ENCODE measurements around the gene IFT74. TPM values are rescaled to one million over a fixed set of nuclear protein-coding genes. Genes with fewer than 3 reads are reported as not detected.

IFT74 gene
- total and polyA plus RNA-seq, 9 of the 15 experiments (the other 6 are each of a cell fraction or from before 2014, with no cell fraction given): 6.1 to 13.2 (median 9.3) TPM

- TF ChIP-seq ZNF24 (IDR thresholded peaks at IDR 0.05) (no peak), TAF15 (IDR thresholded peaks at IDR 0.05; ENCODE audit: low read depth, low read length) (no peak), ZBTB40 (IDR thresholded peaks at IDR 0.05) (no peak), ZBTB40 (CRISPR knock-in tag; IDR thresholded peaks at IDR 0.05) (no peak), ZFP36 (IDR thresholded peaks at IDR 0.05; ENCODE audit: low read depth, low read length, partially characterized antibody) (no peak), HMG20B (CRISPR knock-in tag; IDR thresholded peaks at IDR 0.05) (no peak), ZNF318 (IDR thresholded peaks at IDR 0.05; ENCODE audit: borderline replicate concordance in 1 of 2, low read depth in 1 of 2) (no peak), MLX (CRISPR knock-in tag; conservative IDR thresholded peaks at IDR 0.05) (no peak), ZNF232 (CRISPR knock-in tag; IDR thresholded peaks at IDR 0.05) (no peak), ZNF780A (CRISPR knock-in tag; IDR thresholded peaks at IDR 0.05) (no peak)
Measured at GRCh38 chr9:27109621-27110020, 153.4 kb downstream of the IFT74 start (continued).
